Measurements from ENCODE around the gene MPV17L2. TPM values are rescaled to one million over a fixed set of nuclear protein-coding genes. Genes with fewer than 3 reads are reported as not detected.
A peak's percentile ranks its signal among the peaks of the same experiment; 100 is the strongest.

The MPV17L2 gene
- polyA plus RNA-seq, 1 donor from 2014 or later = 17.7 TPM

GRCh38 chr19:18152442-18152816, 40.6 kb upstream of the MPV17L2 start:
- H3K27ac ChIP-seq (ENCODE audit: low read length) = peak overlapping the region; percentile 96
- H2AFZ ChIP-seq (ENCODE audit: low read depth, low read length) = peak overlapping the region; percentile 52
- TF ChIP-seq POLR2AphosphoS5 (IDR thresholded peaks at IDR 0.05) = no peak
- peak; percentile 72 for TF ChIP-seq SMC3 (conservative IDR thresholded peaks at IDR 0.05; ENCODE audit: poor library complexity)
- peak; percentile 65 for TF ChIP-seq RAD21 (conservative IDR thresholded peaks at IDR 0.05)
- TF ChIP-seq MXI1 (conservative IDR thresholded peaks at IDR 0.05; ENCODE audit: poor library complexity, severe bottlenecking) = peak; percentile 41
- peak; percentile 99 for TF ChIP-seq CTCF (IDR thresholded peaks at IDR 0.05; ENCODE audit: poor library complexity, severe bottlenecking)
- TF ChIP-seq EP300 (conservative IDR thresholded peaks at IDR 0.05; ENCODE audit: poor library complexity, severe bottlenecking) = no peak
- no peak for TF ChIP-seq TAF1 (IDR thresholded peaks at IDR 0.05; ENCODE audit: low read depth)
- TF ChIP-seq REST (IDR thresholded peaks at IDR 0.05; ENCODE audit: borderline replicate concordance) = peak; percentile 47
- no peak for TF ChIP-seq EZH2 (IDR thresholded peaks at IDR 0.05; ENCODE audit: borderline replicate concordance, insufficient read depth, low read length, poor library complexity, severe bottlenecking)

GRCh38 chr19:18152817-18153555, 40.0 kb upstream of the MPV17L2 start, which contains the start of gene PIK3R2:
Gene PIK3R2 (plus strand): TSS chr19:18153163. CDS start chr19:18155880, 2,717 bp downstream.
- H2AFZ ChIP-seq (ENCODE audit: low read depth, low read length) = peak within 1 kb of the TSS; percentile 60
- no peaks in the 10 kb centered on the region for H3K36me3 ChIP-seq (ENCODE audit: insufficient read depth, low read length)
- peak within 1 kb of the TSS; percentile 92 for H3K9ac ChIP-seq (ENCODE audit: low read length)

More at GRCh38 chr19:18152442-18152816, 40.6 kb upstream of the MPV17L2 start:
- Histone ChIP-seq H3K36me3 (ENCODE audit: insufficient read depth, low read length) (no peaks in the 10 kb centered on the region), H3K4me3 (ENCODE audit: low read length) (peak overlapping the region; percentile 96), H3K79me2 (replicated peaks; ENCODE audit: insufficient read depth, low read length) (peaks cover 5% of the 10 kb centered on the region), H4K20me1 (ENCODE audit: insufficient read depth) (no peaks in the 10 kb centered on the region), H3K4me2 (ENCODE audit: low read length) (peak overlapping the region; percentile 34), H3K9me3 (ENCODE audit: low read length) (no peaks in the 10 kb centered on the region), H3K9ac (ENCODE audit: low read length) (peak overlapping the region; percentile 92), H3K9me2 (ENCODE audit: insufficient read depth, low read length) (no peaks in the 10 kb centered on the region), H3F3A (ENCODE audit: insufficient read depth, low read length, poor library complexity, severe bottlenecking) (no peaks in the 10 kb centered on the region), H3K27me3 (ENCODE audit: insufficient read depth, low read depth, low read length) (no peaks in the 10 kb centered on the region)

More at GRCh38 chr19:18152817-18153555, 40.0 kb upstream of the MPV17L2 start, which contains the start of gene PIK3R2:
- Histone ChIP-seq H4K20me1 (ENCODE audit: insufficient read depth) (no peaks in the 10 kb centered on the region), H3K4me3 (ENCODE audit: low read length) (peak within 1 kb of the TSS; percentile 96), H3K9me3 (ENCODE audit: low read length) (no peaks in the 10 kb centered on the region), H3K27me3 (ENCODE audit: insufficient read depth, low read depth, low read length) (no peaks in the 10 kb centered on the region), H3K4me2 (ENCODE audit: low read length) (peak within 1 kb of the TSS; percentile 63), H3K79me2 (replicated peaks; ENCODE audit: insufficient read depth, low read length) (peaks cover 5% of the 10 kb centered on the region), H3F3A (ENCODE audit: insufficient read depth, low read length, poor library complexity, severe bottlenecking) (no peaks in the 10 kb centered on the region), H3K9me2 (ENCODE audit: insufficient read depth, low read length) (no peaks in the 10 kb centered on the region), H3K27ac (ENCODE audit: low read length) (peak within 1 kb of the TSS; percentile 96)
- TF ChIP-seq CTCF (IDR thresholded peaks at IDR 0.05; ENCODE audit: poor library complexity, severe bottlenecking) (no peak), MXI1 (conservative IDR thresholded peaks at IDR 0.05; ENCODE audit: poor library complexity, severe bottlenecking) (peak; percentile 74), REST (IDR thresholded peaks at IDR 0.05; ENCODE audit: borderline replicate concordance) (peak; percentile 11), SMC3 (conservative IDR thresholded peaks at IDR 0.05; ENCODE audit: poor library complexity) (peak; percentile 5), EZH2 (IDR thresholded peaks at IDR 0.05; ENCODE audit: borderline replicate concordance, insufficient read depth, low read length, poor library complexity, severe bottlenecking) (no peak), POLR2AphosphoS5 (IDR thresholded peaks at IDR 0.05) (peak; percentile 87), EP300 (conservative IDR thresholded peaks at IDR 0.05; ENCODE audit: poor library complexity, severe bottlenecking) (no peak), TAF1 (IDR thresholded peaks at IDR 0.05; ENCODE audit: low read depth) (peak; percentile 74)
